Measurements from ENCODE around the gene MS4A7.

GRCh38 chr11:60348116-60348515 is 30.2 kb upstream of the MS4A7 start:
- no peak for TF ChIP-seq CTCF (IDR thresholded peaks at IDR 0.05)
- TF ChIP-seq EP300 (IDR thresholded peaks at IDR 0.05): no peak

All from upper lobe of left lung (tissue), 4 donors.